Gastrocnemius medialis (tissue), 4 donors: ENCODE measurements around the gene ZPLD1. TPM values are rescaled to one million over a fixed set of nuclear protein-coding genes. Genes with fewer than 3 reads are reported as not detected.

Source experiments
- ATAC-seq, 2 donors: fragments of 150-250 bp; one replicate each; pipeline ENCODE4 v1.9.1; 2016
- DNase-seq, 2 donors: peaks; one replicate each; pipeline ENCODE4 v3.0.0-alpha.2; 2019
- H3K27ac ChIP-seq, 4 donors: fragments of 200-600 bp; sonication (generic); 1 replicate in 1 of 4; 2 replicates in 3 of 4; pipeline ENCODE4 v1.5.1; 2016 to 2018; ENCODE audit warnings: mild to moderate bottlenecking in 2 of 4, moderate library complexity in 1 of 4
- H3K27me3 ChIP-seq, 3 donors: fragments of 200-600 bp; sonication (generic) in 2 of 3; 1 replicate in 1 of 3; 2 replicates in 2 of 3; pipeline versions ENCODE4 v1.5.1 to v1.6.0; 2016 to 2019; ENCODE audit warnings: mild to moderate bottlenecking in 1 of 3, moderate library complexity in 1 of 3
- H3K36me3 ChIP-seq, 2 donors: fragments of 200-600 bp; sonication (generic) in 1 of 2; one replicate each; pipeline ENCODE4 v1.5.1; 2017 to 2018
- H3K4me1 ChIP-seq, 2 donors: fragments of 200-600 bp; sonication (generic) in 1 of 2; one replicate each; pipeline ENCODE4 v1.5.1; 2016 to 2017; ENCODE audit warnings: mild to moderate bottlenecking in 2 of 2
- H3K4me3 ChIP-seq, 4 donors: fragments of 200-600 bp; sonication (generic) in 3 of 4; 1 replicate in 1 of 4; 2 replicates in 3 of 4; pipeline ENCODE4 v1.5.1; 2016 to 2019; ENCODE audit warnings: mild to moderate bottlenecking in 2 of 4
- H3K9me3 ChIP-seq, 3 donors: fragments of 200-600 bp; sonication (generic) in 2 of 3; 1 replicate in 1 of 3; 2 replicates in 2 of 3; pipeline ENCODE4 v1.5.1; 2016 to 2019
- POLR2A ChIP-seq, 2 donors: fragments of 450-650 bp; IDR thresholded peaks; one replicate each; pipeline ENCODE4 v1.6.1; 2017; ENCODE audit warnings: antibody characterized with exemption in 2 of 2, mild to moderate bottlenecking in 2 of 2, moderate library complexity in 2 of 2
- in situ Hi-C, 4 donors: fragments of 200-750 bp; cut with MboI; loops; one replicate each; pipeline versions ENCODE4 v1.15.0 to v1.8.0; 2017; ENCODE audit warnings: low sequenced_read_pairs in 4 of 4
- intact Hi-C: fragments of 100-400 bp; cut with DNase I; formaldehyde crosslinking; loops from one replicate; pipeline ENCODE4 v1.15.1; 2023; ENCODE audit warnings: low total_unique reads
- total RNA-seq, 4 donors: library from RNA; depleted of rRNA; stranded (reverse); fragments of >200 nt; gene quantifications; one replicate each; pipeline versions ENCODE4 v1.1.0 to v1.2.3, GENCODE V29; 2016
- TF ChIP-seq, protein P1 (sequence below), 5 experiments: fragments of 450-650 bp in 3 of 5; fragments of 200-600 bp in 2 of 5; sonication (generic) in 2 of 5; IDR thresholded peaks in 4 of 5; conservative IDR thresholded peaks in 1 of 5; 1 replicate in 4 of 5; 2 replicates in 1 of 5; pipeline ENCODE4 v1.5.1; 2016 to 2019; ENCODE audit warnings: antibody characterized with exemption in 5 of 5, mild to moderate bottlenecking in 3 of 5, moderate library complexity in 3 of 5

ZPLD1 gene
- total RNA-seq, 4 donors from 2014 or later, result 0.07 to 0.09 TPM; not detected in 2

DNA sequence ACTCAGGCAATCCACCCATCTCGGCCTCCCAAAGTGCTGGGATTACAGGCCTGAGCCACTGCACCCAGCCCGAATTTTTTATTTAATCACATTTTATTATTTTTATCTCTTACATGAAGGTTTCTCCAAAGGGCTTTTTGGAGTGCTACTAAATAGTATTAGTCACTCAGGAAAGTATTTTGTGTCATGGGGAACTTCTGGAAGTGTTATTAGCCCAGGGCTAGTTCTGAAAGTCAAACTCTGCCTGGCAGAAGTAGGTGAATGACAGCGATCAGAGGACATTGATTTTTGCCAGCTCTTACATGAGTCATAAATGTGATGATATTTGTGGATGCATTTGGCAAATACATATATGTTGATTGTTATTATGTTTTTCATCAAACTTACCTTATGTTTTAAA lies 48.7 kb downstream of the ZPLD1 start:
- no peak overlapping the region for H3K27ac ChIP-seq
- no peaks in the 10 kb centered on the region for H3K36me3 ChIP-seq
- H3K4me3 ChIP-seq, result no peak overlapping the region
- H3K4me1 ChIP-seq, result no peaks in the 10 kb centered on the region
- DNase-seq, result no peak
- H3K9me3 ChIP-seq, result no peaks in the 10 kb centered on the region
- no peaks in the 10 kb centered on the region for H3K27me3 ChIP-seq
- TF ChIP-seq, protein P1, sequence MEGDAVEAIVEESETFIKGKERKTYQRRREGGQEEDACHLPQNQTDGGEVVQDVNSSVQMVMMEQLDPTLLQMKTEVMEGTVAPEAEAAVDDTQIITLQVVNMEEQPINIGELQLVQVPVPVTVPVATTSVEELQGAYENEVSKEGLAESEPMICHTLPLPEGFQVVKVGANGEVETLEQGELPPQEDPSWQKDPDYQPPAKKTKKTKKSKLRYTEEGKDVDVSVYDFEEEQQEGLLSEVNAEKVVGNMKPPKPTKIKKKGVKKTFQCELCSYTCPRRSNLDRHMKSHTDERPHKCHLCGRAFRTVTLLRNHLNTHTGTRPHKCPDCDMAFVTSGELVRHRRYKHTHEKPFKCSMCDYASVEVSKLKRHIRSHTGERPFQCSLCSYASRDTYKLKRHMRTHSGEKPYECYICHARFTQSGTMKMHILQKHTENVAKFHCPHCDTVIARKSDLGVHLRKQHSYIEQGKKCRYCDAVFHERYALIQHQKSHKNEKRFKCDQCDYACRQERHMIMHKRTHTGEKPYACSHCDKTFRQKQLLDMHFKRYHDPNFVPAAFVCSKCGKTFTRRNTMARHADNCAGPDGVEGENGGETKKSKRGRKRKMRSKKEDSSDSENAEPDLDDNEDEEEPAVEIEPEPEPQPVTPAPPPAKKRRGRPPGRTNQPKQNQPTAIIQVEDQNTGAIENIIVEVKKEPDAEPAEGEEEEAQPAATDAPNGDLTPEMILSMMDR (IDR thresholded peaks at IDR 0.05 in 4 of 5, conservative IDR thresholded peaks at IDR 0.05 in 1 of 5), result no peak
- TF ChIP-seq POLR2A (IDR thresholded peaks at IDR 0.05), result no peak
- in situ Hi-C loops (no loop called here), intact Hi-C loops (no loop called here)
- no peak for ATAC-seq

DNA sequence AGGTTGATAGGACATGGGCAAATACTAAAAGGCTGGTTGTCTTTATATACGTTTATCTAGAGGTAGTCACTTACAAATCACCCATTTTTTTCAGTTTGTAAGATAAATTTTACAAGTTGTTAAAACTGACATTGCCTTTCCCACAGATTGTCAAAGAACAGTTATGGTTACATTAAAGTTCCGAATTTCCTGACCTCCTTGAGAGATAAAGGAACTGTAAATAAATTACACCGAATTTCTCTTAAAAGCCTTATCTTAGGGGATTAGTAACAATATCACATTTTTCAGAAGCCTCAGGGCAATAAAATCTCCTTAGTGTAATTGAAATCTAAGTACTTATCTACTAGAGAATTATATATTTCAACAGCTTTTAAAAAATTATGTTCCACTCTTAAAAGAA lies 49.5 kb downstream of the ZPLD1 start:
- ATAC-seq (no peak), DNase-seq (no peak)
- intact Hi-C loops, result no loop called here
- Histone ChIP-seq H3K27me3 (no peaks in the 10 kb centered on the region), H3K4me1 (no peaks in the 10 kb centered on the region), H3K36me3 (no peaks in the 10 kb centered on the region), H3K4me3 (no peak overlapping the region), H3K27ac (no peak overlapping the region), H3K9me3 (no peaks in the 10 kb centered on the region)
- in situ Hi-C loops, result no loop called here
- TF ChIP-seq, protein P1 (IDR thresholded peaks at IDR 0.05 in 4 of 5, conservative IDR thresholded peaks at IDR 0.05 in 1 of 5), result no peak
- TF ChIP-seq POLR2A (IDR thresholded peaks at IDR 0.05), result no peak

DNA sequence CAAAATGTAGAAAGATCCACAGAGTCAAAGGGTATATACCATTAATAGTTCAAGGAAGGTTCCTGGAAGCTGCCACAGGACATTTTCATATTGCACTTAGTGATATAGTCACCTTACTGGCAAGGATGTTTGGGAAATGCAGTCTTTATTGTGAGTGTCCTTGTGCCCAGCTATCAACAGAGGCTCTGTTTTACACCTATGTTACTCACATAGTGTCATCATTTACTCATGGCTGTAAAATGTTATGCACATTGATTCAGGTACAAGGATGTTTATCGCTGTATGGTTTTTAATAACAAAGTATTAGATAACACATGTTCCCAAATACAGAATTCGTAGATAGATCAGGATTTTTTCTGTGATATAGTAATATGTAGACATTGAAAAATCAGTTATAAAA lies 50.9 kb downstream of the ZPLD1 start:
- no peak overlapping the region for H3K27ac ChIP-seq
- no peaks in the 10 kb centered on the region for H3K9me3 ChIP-seq
- in situ Hi-C loops (no loop called here), intact Hi-C loops (no loop called here)
- no peaks in the 10 kb centered on the region for H3K4me1 ChIP-seq
- TF ChIP-seq, protein P1 (IDR thresholded peaks at IDR 0.05 in 4 of 5, conservative IDR thresholded peaks at IDR 0.05 in 1 of 5), result no peak
- TF ChIP-seq POLR2A (IDR thresholded peaks at IDR 0.05), result no peak
- H3K36me3 ChIP-seq, result no peaks in the 10 kb centered on the region
- H3K4me3 ChIP-seq, result no peak overlapping the region
- no peak for DNase-seq
- ATAC-seq, result no peak
- H3K27me3 ChIP-seq, result no peaks in the 10 kb centered on the region

GRCh38 chr3:102488331-102488730 lies 53.5 kb downstream of the ZPLD1 start:
- ATAC-seq (no peak), DNase-seq (no peak)
- H3K4me1 ChIP-seq, result no peaks in the 10 kb centered on the region
- H3K27ac ChIP-seq, result no peak overlapping the region
- no peaks in the 10 kb centered on the region for H3K27me3 ChIP-seq
- H3K9me3 ChIP-seq, result no peaks in the 10 kb centered on the region
- H3K36me3 ChIP-seq, result no peaks in the 10 kb centered on the region
- intact Hi-C loops, result no loop called here
- in situ Hi-C loops, result no loop called here
- TF ChIP-seq POLR2A (IDR thresholded peaks at IDR 0.05), result no peak
- TF ChIP-seq, protein P1 (IDR thresholded peaks at IDR 0.05 in 4 of 5, conservative IDR thresholded peaks at IDR 0.05 in 1 of 5), result no peak
- H3K4me3 ChIP-seq, result no peak overlapping the region

DNA sequence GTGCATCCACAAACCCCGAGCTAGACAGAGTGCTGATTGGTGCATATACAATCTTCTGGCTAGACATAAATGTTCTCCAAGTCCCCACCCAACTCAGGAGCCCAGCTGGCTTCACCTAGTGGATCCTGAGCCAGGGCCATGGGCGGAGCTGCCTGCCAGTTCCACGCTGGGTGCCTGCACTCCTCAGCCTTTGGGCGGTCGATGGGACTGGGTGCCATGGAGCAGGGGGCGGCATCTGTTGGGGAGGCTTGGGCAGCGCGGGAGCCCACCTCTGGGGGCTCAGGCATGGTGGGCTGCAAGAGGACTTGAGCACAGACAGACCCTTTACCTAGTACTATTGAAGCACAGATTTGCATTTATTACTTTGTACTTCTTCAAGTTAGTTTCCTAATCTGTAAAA lies 57.5 kb downstream of the ZPLD1 start:
- intact Hi-C loops, result no loop called here
- ATAC-seq (no peak), DNase-seq (no peak)
- Histone ChIP-seq H3K36me3 (no peaks in the 10 kb centered on the region), H3K4me1 (no peaks in the 10 kb centered on the region), H3K27ac (no peak overlapping the region), H3K27me3 (no peaks in the 10 kb centered on the region), H3K4me3 (no peak overlapping the region), H3K9me3 (no peaks in the 10 kb centered on the region)
- in situ Hi-C loops, result no loop called here
- TF ChIP-seq, protein P1 (IDR thresholded peaks at IDR 0.05 in 4 of 5, conservative IDR thresholded peaks at IDR 0.05 in 1 of 5), result no peak
- no peak for TF ChIP-seq POLR2A (IDR thresholded peaks at IDR 0.05)
